Nephron (organoid): ENCODE data around the gene NDUFS6.
"Not testable (repeated sequence)": the region's sequence is repeated elsewhere in the genome, so short reads cannot be mapped to it uniquely, and the experiment has no call there.

ENCODE experiments used
- H3K27ac Mint-ChIP-seq, 3 experiments: 2 replicates each; pipeline ENCODE4 v1.8.0; 2020; ENCODE audit warnings: mixed read lengths in 3 of 3, mild to moderate bottlenecking in 2 of 3, moderate library complexity in 1 of 3
- H3K27me3 Mint-ChIP-seq: 2 replicates; pipeline ENCODE4 v1.8.0; 2021; ENCODE audit warnings: low read depth, mild to moderate bottlenecking, moderate library complexity, mixed read lengths
- H3K36me3 Mint-ChIP-seq: 2 replicates; pipeline ENCODE4 v1.8.0; 2020; ENCODE audit warnings: low read depth, mixed read lengths
- H3K4me1 Mint-ChIP-seq: 2 replicates; pipeline ENCODE4 v1.8.0; 2020; ENCODE audit warnings: mixed read lengths
- H3K4me3 Mint-ChIP-seq, 3 experiments: 2 replicates each; pipeline ENCODE4 v1.8.0; 2020; ENCODE audit warnings: mild to moderate bottlenecking in 3 of 3, mixed read lengths in 3 of 3, moderate library complexity in 2 of 3
- H3K9me3 Mint-ChIP-seq: 2 replicates; pipeline ENCODE4 v1.8.0; 2020; ENCODE audit warnings: mixed read lengths
- TF ChIP-seq, protein P1 (sequence below), 3 experiments: fragments of 200-600 bp; sonication (generic); IDR thresholded peaks; one replicate each; pipeline ENCODE4 v1.5.0; 2021; ENCODE audit warnings: antibody characterized with exemption in 3 of 3; ENCODE audit not compliant: unreplicated experiment in 3 of 3

The NDUFS6 gene

DNA sequence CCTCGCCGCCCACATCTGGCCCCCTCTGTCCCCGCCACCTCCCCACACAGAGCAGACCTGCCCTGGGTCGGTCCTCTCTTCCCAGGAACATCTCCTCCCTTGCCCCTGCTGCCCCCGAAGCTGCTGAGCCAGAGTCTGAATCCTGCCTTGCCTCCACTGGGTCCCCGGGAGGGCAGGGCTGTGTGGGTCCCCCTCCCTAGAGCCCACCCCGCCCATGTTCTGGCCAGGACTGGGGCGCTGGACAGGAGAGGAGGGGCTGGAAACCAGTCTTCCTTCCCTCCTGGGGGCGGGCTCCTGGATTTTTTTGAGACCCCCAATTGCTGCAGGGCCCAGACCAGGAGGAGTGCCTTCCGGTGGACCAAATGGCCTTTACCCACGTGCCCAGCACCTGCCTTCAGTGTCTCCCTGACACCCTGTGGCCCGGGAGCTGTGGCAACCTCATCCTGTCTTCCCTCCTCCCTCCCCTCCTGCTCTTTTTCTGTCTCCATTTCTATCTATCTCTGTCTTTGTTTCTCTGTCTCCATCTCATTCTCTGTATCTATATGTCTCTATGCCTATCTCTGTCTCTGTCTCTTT lies 13.6 kb upstream of the NDUFS6 start:
- Mint-ChIP-seq H3K36me3 (no peaks in the 10 kb centered on the region), H3K9me3 (no peaks in the 10 kb centered on the region), H3K27me3 (peaks cover 35% of the 10 kb centered on the region), H3K4me3 (no peak overlapping the region), H3K27ac (no peak overlapping the region), H3K4me1 (peaks cover 24% of the 10 kb centered on the region)
- TF ChIP-seq, protein P1, sequence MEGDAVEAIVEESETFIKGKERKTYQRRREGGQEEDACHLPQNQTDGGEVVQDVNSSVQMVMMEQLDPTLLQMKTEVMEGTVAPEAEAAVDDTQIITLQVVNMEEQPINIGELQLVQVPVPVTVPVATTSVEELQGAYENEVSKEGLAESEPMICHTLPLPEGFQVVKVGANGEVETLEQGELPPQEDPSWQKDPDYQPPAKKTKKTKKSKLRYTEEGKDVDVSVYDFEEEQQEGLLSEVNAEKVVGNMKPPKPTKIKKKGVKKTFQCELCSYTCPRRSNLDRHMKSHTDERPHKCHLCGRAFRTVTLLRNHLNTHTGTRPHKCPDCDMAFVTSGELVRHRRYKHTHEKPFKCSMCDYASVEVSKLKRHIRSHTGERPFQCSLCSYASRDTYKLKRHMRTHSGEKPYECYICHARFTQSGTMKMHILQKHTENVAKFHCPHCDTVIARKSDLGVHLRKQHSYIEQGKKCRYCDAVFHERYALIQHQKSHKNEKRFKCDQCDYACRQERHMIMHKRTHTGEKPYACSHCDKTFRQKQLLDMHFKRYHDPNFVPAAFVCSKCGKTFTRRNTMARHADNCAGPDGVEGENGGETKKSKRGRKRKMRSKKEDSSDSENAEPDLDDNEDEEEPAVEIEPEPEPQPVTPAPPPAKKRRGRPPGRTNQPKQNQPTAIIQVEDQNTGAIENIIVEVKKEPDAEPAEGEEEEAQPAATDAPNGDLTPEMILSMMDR (IDR thresholded peaks at IDR 0.05; ENCODE audit: unreplicated experiment in 3 of 3), result no peak

DNA sequence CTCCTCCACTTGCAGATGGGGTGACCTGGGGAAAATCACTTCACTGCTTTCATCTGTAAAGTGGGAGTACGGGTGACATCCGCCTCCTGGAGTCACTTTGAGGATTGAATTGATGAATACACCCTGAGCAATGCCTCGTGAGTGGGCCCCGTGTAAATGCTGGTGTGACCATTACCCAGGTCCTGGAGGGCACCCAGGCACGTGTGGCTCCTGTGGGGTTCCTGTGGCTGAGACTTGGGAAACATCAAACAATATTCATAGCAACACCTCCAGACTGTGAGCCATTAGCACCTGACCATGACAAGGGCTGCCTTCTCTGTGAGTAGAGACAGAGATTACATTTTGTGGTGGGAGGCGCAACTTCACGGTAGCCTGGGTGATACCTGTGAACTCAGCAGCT lies 13.0 kb upstream of the NDUFS6 start:
- no peak overlapping the region for H3K27ac Mint-ChIP-seq
- H3K4me3 Mint-ChIP-seq, result no peak overlapping the region
- TF ChIP-seq, protein P1 (IDR thresholded peaks at IDR 0.05; ENCODE audit: unreplicated experiment in 3 of 3), result no peak
- peaks cover 32% of the 10 kb centered on the region for H3K27me3 Mint-ChIP-seq
- no peaks in the 10 kb centered on the region for H3K9me3 Mint-ChIP-seq
- peaks cover 24% of the 10 kb centered on the region for H3K4me1 Mint-ChIP-seq
- no peaks in the 10 kb centered on the region for H3K36me3 Mint-ChIP-seq

DNA sequence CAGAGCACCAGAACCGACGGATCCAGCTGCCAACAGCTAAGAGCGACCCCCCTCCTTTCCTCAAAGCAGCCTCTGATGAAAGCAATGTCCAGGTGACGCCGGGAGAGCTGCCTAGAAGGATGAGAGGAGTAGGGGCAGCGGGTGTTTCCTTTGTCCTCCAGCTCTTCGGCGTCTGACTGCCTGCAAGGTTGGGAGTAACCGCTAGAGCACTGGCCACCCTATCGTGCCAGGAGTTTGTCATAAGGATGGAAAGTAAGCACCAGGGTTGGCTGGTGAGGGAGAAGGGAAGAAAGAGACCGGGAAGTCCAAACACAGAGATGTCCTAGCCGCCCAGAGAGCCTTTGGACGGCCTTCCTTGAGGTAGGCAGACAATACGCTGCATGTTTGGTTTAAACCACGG lies 12.4 kb upstream of the NDUFS6 start:
- Mint-ChIP-seq H3K9me3 (no peaks in the 10 kb centered on the region), H3K4me1 (peaks cover 25% of the 10 kb centered on the region), H3K27me3 (peaks cover 32% of the 10 kb centered on the region), H3K27ac (no peak overlapping the region), H3K36me3 (no peaks in the 10 kb centered on the region), H3K4me3 (no peak overlapping the region)
- TF ChIP-seq, protein P1 (IDR thresholded peaks at IDR 0.05; ENCODE audit: unreplicated experiment in 3 of 3), result no peak

DNA sequence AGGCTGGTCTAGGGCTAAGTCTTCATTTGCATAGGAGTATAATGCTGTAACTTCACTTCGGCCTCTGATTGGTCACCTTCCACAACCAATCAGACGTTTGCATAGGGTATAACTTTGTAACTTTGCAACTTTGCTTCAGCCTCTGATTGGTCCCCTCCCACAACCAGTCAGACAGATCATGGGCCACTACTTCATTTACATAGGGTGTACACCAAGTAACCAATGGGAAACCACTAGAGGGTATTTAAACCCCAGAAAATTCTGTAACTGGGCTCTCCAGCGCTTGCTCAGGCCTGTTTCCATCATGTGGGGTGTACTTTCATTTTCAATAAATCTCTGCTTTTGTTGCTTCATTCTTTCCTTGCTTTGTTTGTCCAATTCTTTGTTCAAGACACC lies 11.8 kb upstream of the NDUFS6 start:
- not testable (repeated sequence) for H3K36me3 Mint-ChIP-seq, H3K9me3 Mint-ChIP-seq, H3K4me3 Mint-ChIP-seq
- peaks cover 25% of the 10 kb centered on the region for H3K4me1 Mint-ChIP-seq
- H3K27me3 Mint-ChIP-seq, result peaks cover 27% of the 10 kb centered on the region
- H3K27ac Mint-ChIP-seq, result peak overlapping the region in 2 of 3 experiments; percentile 10 to 44

DNA sequence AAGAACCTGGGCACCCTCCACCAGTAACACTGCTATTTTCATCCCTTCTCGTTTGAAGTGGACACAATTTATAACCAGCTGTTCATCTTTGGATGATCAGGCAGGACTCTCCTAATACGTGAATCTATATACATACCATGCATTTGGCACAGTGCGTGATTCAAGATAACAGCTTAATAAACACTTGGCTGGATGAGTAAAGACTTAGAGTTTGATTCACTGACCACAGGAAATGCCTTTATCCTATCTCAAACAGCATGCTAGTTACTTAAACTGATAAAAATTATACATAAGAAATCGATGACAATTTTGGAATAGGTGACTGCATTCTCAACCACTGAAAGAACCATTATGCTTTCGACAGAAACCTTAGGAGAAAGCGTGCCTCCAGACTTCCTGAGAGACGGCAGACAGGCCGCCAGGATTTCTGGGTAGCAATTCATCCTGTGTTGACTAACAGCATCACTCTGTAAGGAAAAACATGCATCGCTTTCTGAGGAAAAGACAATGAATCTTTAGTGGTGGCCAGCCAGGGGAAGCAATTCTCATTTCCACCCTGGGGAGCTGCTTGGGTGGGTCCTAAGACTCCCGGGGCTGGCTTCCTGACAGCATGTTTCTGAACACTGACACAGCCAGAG lies 11.3 kb upstream of the NDUFS6 start:
- no peaks in the 10 kb centered on the region for H3K36me3 Mint-ChIP-seq
- no peaks in the 10 kb centered on the region for H3K9me3 Mint-ChIP-seq
- H3K27me3 Mint-ChIP-seq, result peaks cover 25% of the 10 kb centered on the region
- TF ChIP-seq, protein P1 (IDR thresholded peaks at IDR 0.05; ENCODE audit: unreplicated experiment in 3 of 3), result no peak
- peak overlapping the region in 2 of 3 experiments; percentile 44 to 62 for H3K27ac Mint-ChIP-seq
- H3K4me1 Mint-ChIP-seq, result peaks cover 29% of the 10 kb centered on the region
- H3K4me3 Mint-ChIP-seq, result peak overlapping the region in 1 of 3 experiments; percentile 43

DNA sequence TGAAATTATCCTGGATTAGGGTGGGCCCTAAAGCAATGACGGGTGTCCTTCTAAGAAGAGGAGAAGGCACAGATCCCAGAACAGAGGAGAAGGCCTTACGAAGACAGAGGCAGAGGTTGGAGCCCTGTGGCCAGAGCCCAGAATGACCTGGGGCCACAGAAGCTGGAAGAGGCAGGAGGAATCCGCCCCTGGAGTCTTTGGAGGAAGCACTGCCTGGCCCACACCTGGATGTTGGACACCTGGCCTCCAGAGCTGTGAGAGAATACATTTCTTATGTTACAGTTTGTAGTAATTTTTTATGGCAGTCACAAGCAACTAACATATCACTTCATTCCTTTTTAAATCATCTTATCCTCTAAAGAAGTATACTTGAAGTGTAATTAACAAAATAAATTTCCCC lies 10.0 kb upstream of the NDUFS6 start:
- TF ChIP-seq, protein P1 (IDR thresholded peaks at IDR 0.05; ENCODE audit: unreplicated experiment in 3 of 3), result no peak
- Mint-ChIP-seq H3K27ac (no peak overlapping the region), H3K4me1 (peaks cover 35% of the 10 kb centered on the region), H3K27me3 (peaks cover 28% of the 10 kb centered on the region), H3K36me3 (no peaks in the 10 kb centered on the region), H3K4me3 (no peak overlapping the region), H3K9me3 (no peaks in the 10 kb centered on the region)
